ENCODE measurements around the gene BCAS1. TPM values are rescaled to one million over a fixed set of nuclear protein-coding genes. Genes with fewer than 3 reads are reported as not detected.

Gene BCAS1
- total RNA-seq, 1 experiment from 2014 or later = 4.0 TPM

GRCh38 chr20:54027704-54028103 lies 42.7 kb downstream of the BCAS1 start:
- no TSS peak for BruUV-seq (replicated peaks)

GRCh38 chr20:54026295-54027064 lies 43.9 kb downstream of the BCAS1 start:
- no peaks in the 10 kb centered on the region for H3K36me3 ChIP-seq (ENCODE audit: low read depth)
- H3K9me2 ChIP-seq (ENCODE audit: insufficient read depth) = no peaks in the 10 kb centered on the region
- no peaks in the 10 kb centered on the region for H3F3A ChIP-seq (ENCODE audit: insufficient read depth, low read depth)
- ChIA-PET CTCF (no interaction called here), POLR2A (ENCODE audit: unreplicated experiment) (no interaction called here)
- no peak overlapping the region for H3K4me2 ChIP-seq
- no peaks in the 10 kb centered on the region for H3K27me3 ChIP-seq (ENCODE audit: insufficient read depth, low read depth)
- no peak for TF ChIP-seq CTCF (conservative IDR thresholded peaks at IDR 0.05)
- no peak for TF ChIP-seq EZH2 (IDR thresholded peaks at IDR 0.05; ENCODE audit: low read depth)
- H3K4me3 ChIP-seq = no peak overlapping the region
- no peak overlapping the region for H3K27ac ChIP-seq
- H3K9me3 ChIP-seq (ENCODE audit: insufficient read depth, low read depth) = no peaks in the 10 kb centered on the region
- no peaks in the 10 kb centered on the region for H4K20me1 ChIP-seq (ENCODE audit: insufficient read depth)
- no peaks in the 10 kb centered on the region for H3K79me2 ChIP-seq (ENCODE audit: low read depth)
- H2AFZ ChIP-seq = no peak overlapping the region
- no peak for DNase-seq
- no peaks in the 10 kb centered on the region for H3K4me1 ChIP-seq (replicated peaks; ENCODE audit: insufficient read depth)
- BruUV-seq (replicated peaks) = no TSS peak
- intact Hi-C loops (cut with micrococcal nuclease; ENCODE audit: unreplicated experiment) = no loop called here

More at GRCh38 chr20:54027704-54028103, 42.7 kb downstream of the BCAS1 start:
- no peak for TF ChIP-seq CTCF (conservative IDR thresholded peaks at IDR 0.05)
- TF ChIP-seq EZH2 (IDR thresholded peaks at IDR 0.05; ENCODE audit: low read depth) = no peak
- Histone ChIP-seq H4K20me1 (ENCODE audit: insufficient read depth) (no peaks in the 10 kb centered on the region), H3K4me3 (no peak overlapping the region), H3K36me3 (ENCODE audit: low read depth) (no peaks in the 10 kb centered on the region), H3K9me3 (ENCODE audit: insufficient read depth, low read depth) (no peaks in the 10 kb centered on the region), H3K27me3 (ENCODE audit: insufficient read depth, low read depth) (no peaks in the 10 kb centered on the region), H2AFZ (no peak overlapping the region), H3K4me2 (no peak overlapping the region), H3F3A (ENCODE audit: insufficient read depth, low read depth) (no peaks in the 10 kb centered on the region), H3K4me1 (replicated peaks; ENCODE audit: insufficient read depth) (no peaks in the 10 kb centered on the region), H3K9me2 (ENCODE audit: insufficient read depth) (no peaks in the 10 kb centered on the region), H3K79me2 (ENCODE audit: low read depth) (no peaks in the 10 kb centered on the region), H3K27ac (no peak overlapping the region)
- intact Hi-C loops (cut with micrococcal nuclease; ENCODE audit: unreplicated experiment) = no loop called here
- CTCF ChIA-PET = no interaction called here
- no peak for DNase-seq
- POLR2A ChIA-PET (ENCODE audit: unreplicated experiment) = no interaction called here

- TF ChIP-seq CTCF (conservative IDR thresholded peaks at IDR 0.05) (no peak), EZH2 (IDR thresholded peaks at IDR 0.05; ENCODE audit: low read depth) (no peak)
- CTCF ChIA-PET = no interaction called here
- intact Hi-C loops (cut with micrococcal nuclease; ENCODE audit: unreplicated experiment) = no loop called here
- Histone ChIP-seq H2AFZ (no peak overlapping the region), H4K20me1 (ENCODE audit: insufficient read depth) (no peaks in the 10 kb centered on the region), H3K9me3 (ENCODE audit: insufficient read depth, low read depth) (no peaks in the 10 kb centered on the region), H3K4me2 (no peak overlapping the region), H3K9me2 (ENCODE audit: insufficient read depth) (no peaks in the 10 kb centered on the region), H3K4me3 (no peak overlapping the region), H3K79me2 (ENCODE audit: low read depth) (no peaks in the 10 kb centered on the region), H3K36me3 (ENCODE audit: low read depth) (no peaks in the 10 kb centered on the region), H3K27me3 (ENCODE audit: insufficient read depth, low read depth) (no peaks in the 10 kb centered on the region), H3K27ac (no peak overlapping the region), H3F3A (ENCODE audit: insufficient read depth, low read depth) (no peaks in the 10 kb centered on the region), H3K4me1 (replicated peaks; ENCODE audit: insufficient read depth) (no peaks in the 10 kb centered on the region)
- POLR2A ChIA-PET (ENCODE audit: unreplicated experiment) = no interaction called here
- DNase-seq = no peak
- BruUV-seq (replicated peaks) = no TSS peak
Measured at GRCh38 chr20:54025251-54025771, 45.1 kb downstream of the BCAS1 start.
